HG03045 (cell line): Measurements from ENCODE around the gene SPOPL.

Experiments
- ATAC-seq: cut with Tn5 transposase; IDR thresholded peaks from one replicate; pipeline ENCODE4 v1.9.1; 2021; ENCODE audit warnings: mild to moderate bottlenecking, moderate library complexity; ENCODE audit not compliant: unreplicated experiment

SPOPL gene

GRCh38 chr2:138493334-138493733 is 8.2 kb upstream of the SPOPL start:
- ATAC-seq: no peak

GRCh38 chr2:138494265-138494966 is 7.2 kb upstream of the SPOPL start:
- ATAC-seq: no peak

- no peak for ATAC-seq
Observed at GRCh38 chr2:138495384-138495783, 6.2 kb upstream of the SPOPL start.

GRCh38 chr2:138496096-138496651 is 5.4 kb upstream of the SPOPL start:
- ATAC-seq: no peak

- ATAC-seq: no peak
Observed at GRCh38 chr2:138497294-138497693, 4.3 kb upstream of the SPOPL start.

- no peak for ATAC-seq
Observed at GRCh38 chr2:138499684-138500083, 1.9 kb upstream of the SPOPL start.

GRCh38 chr2:138500592-138501424 is 762 bp upstream of the SPOPL start:
- ATAC-seq: peak; percentile 17

- peak; percentile 1 for ATAC-seq
Observed at GRCh38 chr2:138502255-138503086, 901 bp downstream of the SPOPL start.

- no peak for ATAC-seq
Observed at GRCh38 chr2:138503087-138503442, 1.5 kb downstream of the SPOPL start.

- no peak for ATAC-seq
Observed at GRCh38 chr2:138503652-138504051, 2.1 kb downstream of the SPOPL start.

GRCh38 chr2:138504092-138504491 is 2.5 kb downstream of the SPOPL start:
- ATAC-seq: no peak

GRCh38 chr2:138504546-138505235 is 3.1 kb downstream of the SPOPL start:
- no peak for ATAC-seq

GRCh38 chr2:138507267-138507666 is 5.7 kb downstream of the SPOPL start:
- no peak for ATAC-seq

- no peak for ATAC-seq
Observed at GRCh38 chr2:138510319-138510718, 8.7 kb downstream of the SPOPL start.

- ATAC-seq: no peak
Observed at GRCh38 chr2:138512672-138513071, 11.1 kb downstream of the SPOPL start.

GRCh38 chr2:138514173-138514572 is 12.6 kb downstream of the SPOPL start:
- no peak for ATAC-seq

GRCh38 chr2:138515092-138515491 is 13.5 kb downstream of the SPOPL start:
- no peak for ATAC-seq

- no peak for ATAC-seq
Observed at GRCh38 chr2:138516030-138516704, 14.6 kb downstream of the SPOPL start.

- ATAC-seq: no peak
Observed at GRCh38 chr2:138518860-138519259, 17.3 kb downstream of the SPOPL start.

GRCh38 chr2:138521821-138522220 is 20.3 kb downstream of the SPOPL start:
- ATAC-seq: no peak
